Stimulated activated CD8-positive, alpha-beta memory T cell treated with anti-CD3 and anti-CD28 coated beads, Interleukin-7, amount 100 ng/mL, for 24 hours (primary cell): ENCODE data around the gene MICALL2.

Experiments used
- DNase-seq: peaks from one replicate; pipeline ENCODE4 v3.0.0-alpha.2; 2020; ENCODE audit warnings: low read depth

Gene MICALL2

GRCh38 chr7:1458683-1459511 lies at the start of gene MICALL2:
TSS of gene MICALL2 (minus strand) at chr7:1459470. CDS start at chr7:1459326, 144 bp downstream.
- DNase-seq, result no peak

GRCh38 chr7:1508277-1508758 lies 49.0 kb upstream of the MICALL2 start:
- no peak for DNase-seq

- DNase-seq, result no peak
Observed at GRCh38 chr7:1505731-1506550, 46.7 kb upstream of the MICALL2 start.

- peak; percentile 81 for DNase-seq
Observed at GRCh38 chr7:1503816-1504775, 44.8 kb upstream of the MICALL2 start, which contains the start of gene INTS1. TSS of gene INTS1 (minus strand) at chr7:1504389. CDS start at chr7:1503960, 429 bp downstream.

- DNase-seq, result no peak
Observed at GRCh38 chr7:1503390-1503789, 44.1 kb upstream of the MICALL2 start.

- DNase-seq, result no peak
Observed at GRCh38 chr7:1502845-1503244, 43.6 kb upstream of the MICALL2 start.

- no peak for DNase-seq
Observed at GRCh38 chr7:1501487-1502270, 42.4 kb upstream of the MICALL2 start.

GRCh38 chr7:1500064-1500807 lies 41.0 kb upstream of the MICALL2 start:
- no peak for DNase-seq

- no peak for DNase-seq
Observed at GRCh38 chr7:1499367-1500029, 40.2 kb upstream of the MICALL2 start.

- DNase-seq, result no peak
Observed at GRCh38 chr7:1498370-1499305, 39.4 kb upstream of the MICALL2 start.

GRCh38 chr7:1497293-1497927 lies 38.1 kb upstream of the MICALL2 start:
- DNase-seq, result no peak

- no peak for DNase-seq
Observed at GRCh38 chr7:1496531-1497292, 37.4 kb upstream of the MICALL2 start.

- no peak for DNase-seq
Observed at GRCh38 chr7:1495564-1496242, 36.4 kb upstream of the MICALL2 start.

- DNase-seq, result no peak
Observed at GRCh38 chr7:1494866-1495563, 35.7 kb upstream of the MICALL2 start.

- DNase-seq, result no peak
Observed at GRCh38 chr7:1494447-1494846, 35.2 kb upstream of the MICALL2 start.

GRCh38 chr7:1493571-1493970 lies 34.3 kb upstream of the MICALL2 start:
- no peak for DNase-seq
